ENCODE data around the gene HEPHL1.

The HEPHL1 gene

GRCh38 chr11:94025690-94026394 is 4.7 kb downstream of the HEPHL1 start:
- DNase-seq: no peak

GRCh38 chr11:94027210-94027609 is 6.1 kb downstream of the HEPHL1 start:
- DNase-seq: no peak

- no peak for DNase-seq
Measured at GRCh38 chr11:94028436-94028835, 7.3 kb downstream of the HEPHL1 start.

GRCh38 chr11:94030059-94030458 is 8.9 kb downstream of the HEPHL1 start:
- no peak for DNase-seq

- no peak for DNase-seq
Measured at GRCh38 chr11:94031625-94032024, 10.5 kb downstream of the HEPHL1 start.

GRCh38 chr11:94032066-94032465 is 10.9 kb downstream of the HEPHL1 start:
- DNase-seq: no peak

- DNase-seq: no peak
Measured at GRCh38 chr11:94032725-94033124, 11.6 kb downstream of the HEPHL1 start.

GRCh38 chr11:94034207-94034606 is 13.1 kb downstream of the HEPHL1 start:
- DNase-seq: no peak

GRCh38 chr11:94036096-94036495 is 14.9 kb downstream of the HEPHL1 start:
- no peak for DNase-seq

- DNase-seq: no peak
Measured at GRCh38 chr11:94043241-94043640, 22.1 kb downstream of the HEPHL1 start.

- no peak for DNase-seq
Measured at GRCh38 chr11:94046796-94047195, 25.6 kb downstream of the HEPHL1 start.

- DNase-seq: no peak
Measured at GRCh38 chr11:94048032-94048709, 27.0 kb downstream of the HEPHL1 start.

- DNase-seq: no peak
Measured at GRCh38 chr11:94049351-94049750, 28.2 kb downstream of the HEPHL1 start.

GRCh38 chr11:94058630-94059029 is 37.5 kb downstream of the HEPHL1 start:
- no peak for DNase-seq

- DNase-seq: no peak
Measured at GRCh38 chr11:94059065-94059464, 37.9 kb downstream of the HEPHL1 start.

- DNase-seq: no peak
Measured at GRCh38 chr11:94060401-94060800, 39.2 kb downstream of the HEPHL1 start.

GRCh38 chr11:94062360-94062759 is 41.2 kb downstream of the HEPHL1 start:
- no peak for DNase-seq

- DNase-seq: no peak
Measured at GRCh38 chr11:94066901-94067429, 45.8 kb downstream of the HEPHL1 start.

- DNase-seq: no peak
Measured at GRCh38 chr11:94068764-94069163, 47.6 kb downstream of the HEPHL1 start.

- no peak for DNase-seq
Measured at GRCh38 chr11:94077552-94078293, 56.6 kb downstream of the HEPHL1 start.

GRCh38 chr11:94084164-94084563 is 63.0 kb downstream of the HEPHL1 start:
- no peak for DNase-seq

- no peak for DNase-seq
Measured at GRCh38 chr11:94088906-94089305, 67.8 kb downstream of the HEPHL1 start.

GRCh38 chr11:94089341-94089740 is 68.2 kb downstream of the HEPHL1 start:
- no peak for DNase-seq

- DNase-seq: no peak
Measured at GRCh38 chr11:94090401-94090800, 69.2 kb downstream of the HEPHL1 start.

Data from CD4-positive, alpha-beta T cell treated with Interferon gamma for 1 hour (primary cell).